Heart left ventricle (tissue), 16 donors: ENCODE data around the gene RPL13A. TPM values are rescaled to one million over a fixed set of nuclear protein-coding genes. Genes with fewer than 3 reads are reported as not detected.

Experiments used
- ATAC-seq, 4 donors: fragments of 200-7000 bp; cut with Tn5 transposase; one replicate each; pipeline ENCODE4 v1.9.1; 2020 to 2022; ENCODE audit warnings: moderate library complexity in 4 of 4, mild to moderate bottlenecking in 3 of 4, moderate number of reproducible peaks in 1 of 4
- DNase-seq, 5 donors: peaks; one replicate each; pipeline ENCODE4 v3.0.0-alpha.2; 2020
- H3K27ac ChIP-seq, 12 donors: fragments of 200-600 bp; sonication (generic) in 4 of 12; one replicate each; pipeline versions ENCODE4 v1.5.0 to v1.8.0; 2016 to 2022; ENCODE audit warnings: mild to moderate bottlenecking in 2 of 12
- H3K27me3 ChIP-seq, 9 donors: fragments of 200-600 bp; sonication (generic) in 2 of 9; one replicate each; pipeline versions ENCODE4 v1.5.1 to v1.8.0; 2016 to 2022; ENCODE audit warnings: mild to moderate bottlenecking in 3 of 9
- H3K36me3 ChIP-seq, 9 donors: fragments of 200-600 bp; sonication (generic) in 2 of 9; one replicate each; pipeline versions ENCODE4 v1.5.0 to v1.8.0; 2018 to 2022; ENCODE audit warnings: mild to moderate bottlenecking in 2 of 9
- H3K4me1 ChIP-seq, 12 donors: fragments of 200-600 bp; sonication (generic) in 4 of 12; one replicate each; pipeline versions ENCODE4 v1.5.0 to v1.8.0; 2016 to 2022; ENCODE audit warnings: mild to moderate bottlenecking in 3 of 12
- H3K4me3 ChIP-seq, 12 donors: fragments of 200-600 bp; sonication (generic) in 4 of 12; one replicate each; pipeline versions ENCODE4 v1.5.0 to v1.8.0; 2017 to 2022; ENCODE audit warnings: mild to moderate bottlenecking in 9 of 12, moderate library complexity in 4 of 12
- H3K9me3 ChIP-seq, 12 donors: fragments of 200-600 bp; sonication (generic) in 4 of 12; one replicate each; pipeline versions ENCODE4 v1.5.0 to v1.8.0; 2016 to 2022; ENCODE audit warnings: mild to moderate bottlenecking in 1 of 12
- POLR2A ChIP-seq, 2 donors: fragments of 450-650 bp; IDR thresholded peaks; one replicate each; pipeline ENCODE4 v1.6.1; 2017; ENCODE audit warnings: antibody characterized with exemption in 2 of 2, mild to moderate bottlenecking in 2 of 2, moderate library complexity in 2 of 2
- WGBS, 4 donors: extraction: QIAGEN DNeasy Blood & Tissue Kit in 2 of 4; methylation state at CpG; one replicate each; pipeline versions ENCODE4 v1.1.5 to v1.1.7; 2013 to 2018; 5-methylcytosine and 5-hydroxymethylcytosine counted together
- intact Hi-C, 10 donors: fragments of 100-400 bp; cut with DNase I; formaldehyde crosslinking; loops; one replicate each; pipeline versions ENCODE4 v1.11.1 to v1.14.2; 2022
- polyA plus RNA-seq, 2 donors: library from polyadenylated mRNA; stranded (reverse); fragments of 200-250 nt; gene quantifications; one replicate each; pipeline ENCODE4 v1.2.3, GENCODE V29; 2013
- total RNA-seq, 9 donors: library from RNA; depleted of rRNA in 2 of 9; stranded (reverse); fragments of >200 nt in 2 of 9; fragmentation: NEBNext Ultra II Directional in 3 of 9; extraction: Animal tissue kit (Norgen Biotek cat#: 25700) in 3 of 9; gene quantifications; one replicate each; pipeline versions ENCODE4 v1.1.0 to v1.2.4, GENCODE V29; 2016 to 2023
- TF ChIP-seq, protein P1 (sequence below), 12 donors: fragments of 200-600 bp; sonication (generic) in 4 of 12; IDR thresholded peaks; one replicate each; pipeline versions ENCODE4 v1.5.0 to v1.8.0; 2018 to 2022; ENCODE audit warnings: antibody characterized with exemption in 12 of 12, mild to moderate bottlenecking in 5 of 12
- donor health status: ischemic (EF 13 %, LVEDD 7.1; RV severe dilation, severe dysfunction).
- donor health status: healthy with polysubstance abuse.
- donor health status: DM: no; HTN: yes; CAD: no.
- donor health status: DM: no; HTN: no; CAD: no.
- donor health status: ischemic (EF 25% LVEDD 6.9; RV normal size, moderate dysfunction).
- donor health status: ischemic (EF 25% LVEDD 5.7; RV mildly dilated, moderate dysfunction).
- donor health status: healthy.
- donor health status: DM: yes; HTN: yes; CAD: no.
- donor health status: ischemic (EF 35%, LVEDD 5.7; RV mildly dilated, moderate dysfunction).
- donor health status: nonischemic (EF 11% LVEDD 7.7; RV severe dilation, severe dysfunction).
- donor health status: DM: yes; HTN: yes; CAD: no.
- donor health status: PGD.
- donor health status: ischemic (EF 29% LVEDD 5.4; RV normal size, mild dysfunction).
- donor health status: nonischemic (EF 23%, LVEDD 6.1; RV moderate dilation, normal function).

The RPL13A gene
- total and polyA plus RNA-seq, 11 donors, result 876 to 2,850 (median 1,261) TPM

DNA sequence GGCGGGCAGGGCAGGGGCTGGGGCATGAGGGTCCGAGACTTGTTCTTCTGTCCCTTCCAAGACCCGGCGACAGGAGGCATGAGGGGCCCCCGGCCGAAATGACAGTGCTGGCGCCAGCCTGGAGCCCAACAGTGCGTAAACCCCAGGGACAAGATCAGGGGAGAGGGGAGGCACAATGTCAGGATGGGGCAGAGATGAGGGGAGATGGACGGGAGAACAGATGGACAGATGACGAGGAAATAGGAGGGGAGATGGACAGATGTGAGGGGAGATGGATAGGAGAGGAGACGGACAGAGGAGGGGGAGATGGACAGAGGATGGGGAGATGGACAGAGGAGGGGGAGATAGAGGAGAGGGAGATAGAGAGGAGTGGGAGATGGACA, 12.9 kb upstream of the RPL13A start:
- ATAC-seq, result no peak
- H3K9me3 ChIP-seq, result no peaks in the 10 kb centered on the region
- peaks cover 0 to 12% (median 0%) of the 10 kb centered on the region in 9 donors for H3K36me3 ChIP-seq
- H3K4me1 ChIP-seq, result peaks cover 0 to 52% (median 9%) of the 10 kb centered on the region in 12 donors
- H3K27ac ChIP-seq, result peak overlapping the region; percentile 76 to 96 (median 90)
- H3K4me3 ChIP-seq, result peak overlapping the region; percentile 33 to 93 (median 68)
- intact Hi-C loops, result loop anchor here in 1 of 10 donors (1.0 kb wide), 1 partner anchor 73 kb away; no protein-coding TSS in a partner anchor
- H3K27me3 ChIP-seq, result peaks cover 0 to 6% (median 0%) of the 10 kb centered on the region in 9 donors
- no peak for TF ChIP-seq POLR2A (IDR thresholded peaks at IDR 0.05)
- TF ChIP-seq, protein P1, sequence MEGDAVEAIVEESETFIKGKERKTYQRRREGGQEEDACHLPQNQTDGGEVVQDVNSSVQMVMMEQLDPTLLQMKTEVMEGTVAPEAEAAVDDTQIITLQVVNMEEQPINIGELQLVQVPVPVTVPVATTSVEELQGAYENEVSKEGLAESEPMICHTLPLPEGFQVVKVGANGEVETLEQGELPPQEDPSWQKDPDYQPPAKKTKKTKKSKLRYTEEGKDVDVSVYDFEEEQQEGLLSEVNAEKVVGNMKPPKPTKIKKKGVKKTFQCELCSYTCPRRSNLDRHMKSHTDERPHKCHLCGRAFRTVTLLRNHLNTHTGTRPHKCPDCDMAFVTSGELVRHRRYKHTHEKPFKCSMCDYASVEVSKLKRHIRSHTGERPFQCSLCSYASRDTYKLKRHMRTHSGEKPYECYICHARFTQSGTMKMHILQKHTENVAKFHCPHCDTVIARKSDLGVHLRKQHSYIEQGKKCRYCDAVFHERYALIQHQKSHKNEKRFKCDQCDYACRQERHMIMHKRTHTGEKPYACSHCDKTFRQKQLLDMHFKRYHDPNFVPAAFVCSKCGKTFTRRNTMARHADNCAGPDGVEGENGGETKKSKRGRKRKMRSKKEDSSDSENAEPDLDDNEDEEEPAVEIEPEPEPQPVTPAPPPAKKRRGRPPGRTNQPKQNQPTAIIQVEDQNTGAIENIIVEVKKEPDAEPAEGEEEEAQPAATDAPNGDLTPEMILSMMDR (IDR thresholded peaks at IDR 0.05), result no peak
- WGBS, 4 donors, result 9 to 15% (median 10%) methylated on average over 11 of the region's 11 CpGs
- no peak for DNase-seq

DNA sequence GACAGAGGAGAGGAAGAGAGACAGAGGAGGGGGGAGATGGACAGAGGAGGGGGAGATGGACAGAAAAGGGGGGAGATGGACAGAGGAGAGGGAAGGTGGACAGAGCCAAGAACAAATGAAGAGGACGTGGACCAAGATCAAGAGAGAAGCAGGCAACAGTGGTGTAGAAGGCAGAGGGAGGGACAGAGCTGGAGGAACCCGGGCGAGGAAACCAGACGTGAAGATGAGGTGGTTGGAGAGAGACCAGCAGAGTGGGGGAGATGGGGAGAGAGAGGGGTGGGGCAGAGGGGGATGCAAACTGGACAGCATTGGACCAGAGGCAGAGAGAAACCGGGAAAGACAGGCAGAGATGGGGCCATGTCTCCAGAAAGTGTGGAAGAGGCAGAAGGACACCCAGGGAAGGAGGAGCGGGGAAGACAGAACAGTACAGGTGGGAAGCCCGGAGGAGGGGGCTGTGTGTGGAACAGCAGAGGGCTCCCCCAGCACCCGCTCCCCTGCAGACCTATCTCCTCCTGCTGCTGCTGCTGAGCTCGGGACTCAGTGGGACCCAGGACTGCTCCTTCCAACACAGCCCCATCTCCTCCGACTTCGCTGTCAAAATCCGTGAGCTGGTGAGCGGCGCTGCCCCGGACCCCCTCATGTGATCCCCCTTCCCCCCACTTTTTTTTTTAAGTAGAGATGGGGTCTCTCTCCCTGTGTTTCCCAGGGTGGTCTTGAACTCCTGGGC, 12.1 kb upstream of the RPL13A start:
- intact Hi-C loops, result no loop called here
- TF ChIP-seq, protein P1 (IDR thresholded peaks at IDR 0.05), result no peak
- TF ChIP-seq POLR2A (IDR thresholded peaks at IDR 0.05), result no peak
- DNase-seq (peak in 1 of 5 donors; percentile 18), ATAC-seq (no peak)
- peak overlapping the region in 5 of 12 donors; percentile 89 to 93 (median 90) for H3K27ac ChIP-seq
- no peaks in the 10 kb centered on the region for H3K9me3 ChIP-seq
- H3K36me3 ChIP-seq, result peaks cover 0 to 19% (median 0%) of the 10 kb centered on the region in 9 donors
- peaks cover 0 to 44% (median 6%) of the 10 kb centered on the region in 12 donors for H3K4me1 ChIP-seq
- WGBS, 4 donors, result 69 to 75% (median 72%) methylated on average over 15 of the region's 15 CpGs
- H3K4me3 ChIP-seq, result peak overlapping the region in 2 of 12 donors; percentile 69 to 93
- H3K27me3 ChIP-seq, result peaks cover 0 to 6% (median 0%) of the 10 kb centered on the region in 9 donors

DNA sequence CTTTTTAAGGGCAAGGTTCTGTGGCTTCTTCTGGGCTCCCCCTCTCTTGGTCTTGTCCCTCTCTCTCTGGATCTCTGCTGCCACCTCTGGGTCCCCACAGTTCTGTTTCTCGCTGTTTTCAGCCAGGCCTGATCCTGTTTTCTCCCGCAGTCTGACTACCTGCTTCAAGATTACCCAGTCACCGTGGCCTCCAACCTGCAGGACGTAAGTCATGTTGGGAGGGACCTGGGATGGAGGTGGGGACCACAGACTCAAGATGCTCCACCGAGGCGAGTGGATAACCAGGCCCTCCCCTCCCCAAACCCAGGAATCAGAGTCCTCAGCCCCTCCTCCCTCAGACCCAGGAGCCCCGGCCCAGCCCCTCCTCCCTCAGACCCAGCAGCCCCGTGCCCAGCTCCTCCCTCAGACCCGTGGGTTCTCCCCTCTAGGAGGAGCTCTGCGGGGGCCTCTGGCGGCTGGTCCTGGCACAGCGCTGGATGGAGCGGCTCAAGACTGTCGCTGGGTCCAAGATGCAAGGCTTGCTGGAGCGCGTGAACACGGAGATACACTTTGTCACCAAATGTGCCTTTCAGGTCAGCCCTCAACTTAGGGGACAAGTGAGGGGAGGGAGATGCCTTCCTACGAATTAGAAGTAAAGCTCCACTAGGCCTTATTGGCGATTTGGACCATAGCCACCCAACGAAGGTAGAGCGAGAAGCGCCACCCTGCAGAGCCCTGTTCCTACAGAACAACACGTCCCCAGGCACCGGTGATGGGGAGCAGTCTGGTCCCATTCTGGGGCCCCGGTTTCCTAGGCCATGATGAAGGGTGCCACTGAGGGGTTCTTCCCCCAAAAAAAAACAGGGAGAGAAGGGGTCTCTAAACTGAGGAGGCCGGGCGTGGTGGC, 11.2 kb upstream of the RPL13A start:
- intact Hi-C loops, result loop anchor here in 1 of 10 donors (2.0 kb wide), 1 partner anchor 19 kb away; no protein-coding TSS in a partner anchor
- peak overlapping the region in 2 of 12 donors; percentile 69 to 93 for H3K4me3 ChIP-seq
- ATAC-seq, result peak in 1 of 4 donors; percentile 25
- peak overlapping the region in 2 of 12 donors; percentile 89 to 91 for H3K27ac ChIP-seq
- WGBS, 4 donors, result 49 to 63% (median 59%) methylated on average over 27 of the region's 27 CpGs
- H3K27me3 ChIP-seq, result peaks cover 0 to 6% (median 0%) of the 10 kb centered on the region in 9 donors
- H3K36me3 ChIP-seq, result peaks cover 0 to 19% (median 0%) of the 10 kb centered on the region in 9 donors
- DNase-seq, result peak in 2 of 5 donors; percentile 46 to 80
- H3K9me3 ChIP-seq, result no peaks in the 10 kb centered on the region
- no peak for TF ChIP-seq POLR2A (IDR thresholded peaks at IDR 0.05)
- TF ChIP-seq, protein P1 (IDR thresholded peaks at IDR 0.05), result peak in 8 of 12 donors; percentile 14 to 42 (median 30)
- H3K4me1 ChIP-seq, result peaks cover 0 to 38% (median 6%) of the 10 kb centered on the region in 12 donors
